Measurements from ENCODE around the gene ALS2.

- no peak for TF ChIP-seq POLR2A (IDR thresholded peaks at IDR 0.05)
- no peak for TF ChIP-seq CTCF (IDR thresholded peaks at IDR 0.05 in 4 of 5, conservative IDR thresholded peaks at IDR 0.05 in 1 of 5)
These were observed 50.0 kb downstream of the ALS2 start for GRCh38 chr2:201730651-201731285.

All from gastrocnemius medialis (tissue), 4 donors.